Measurements from ENCODE around the gene C1orf159.

C1orf159 gene

GRCh38 chr1:1090424-1091343 is 25.2 kb downstream of the C1orf159 start:
- no peak for DNase-seq

- no peak for DNase-seq
Observed at GRCh38 chr1:1089731-1090423, 26.0 kb downstream of the C1orf159 start.

GRCh38 chr1:1088801-1089680 is 26.8 kb downstream of the C1orf159 start:
- no peak for DNase-seq

GRCh38 chr1:1088029-1088800 is 27.7 kb downstream of the C1orf159 start:
- DNase-seq: no peak

- DNase-seq: no peak
Observed at GRCh38 chr1:1087351-1088028, 28.4 kb downstream of the C1orf159 start.

- no peak for DNase-seq
Observed at GRCh38 chr1:1086911-1087341, 29.0 kb downstream of the C1orf159 start.

- DNase-seq: no peak
Observed at GRCh38 chr1:1085911-1086841, 29.7 kb downstream of the C1orf159 start.

- no peak for DNase-seq
Observed at GRCh38 chr1:1085171-1085841, 30.6 kb downstream of the C1orf159 start.

GRCh38 chr1:1084372-1085170 is 31.3 kb downstream of the C1orf159 start:
- DNase-seq: no peak

GRCh38 chr1:1083416-1084371 is 32.2 kb downstream of the C1orf159 start:
- DNase-seq: no peak

- no peak for DNase-seq
Observed at GRCh38 chr1:1082776-1083415, 33.0 kb downstream of the C1orf159 start.

- DNase-seq: no peak
Observed at GRCh38 chr1:1082239-1082775, 33.6 kb downstream of the C1orf159 start.

- no peak for DNase-seq
Observed at GRCh38 chr1:1081311-1082238, 34.3 kb downstream of the C1orf159 start.

- no peak for DNase-seq
Observed at GRCh38 chr1:1080951-1081310, 35.0 kb downstream of the C1orf159 start.

- peak; percentile 88 for DNase-seq
Observed at GRCh38 chr1:1080122-1080757, 35.6 kb downstream of the C1orf159 start.
